SK-MEL-5 (cell line): ENCODE measurements around the gene ABHD16A. TPM values are rescaled to one million over a fixed set of nuclear protein-coding genes. Genes with fewer than 3 reads are reported as not detected.

ENCODE experiments used
- DNase-seq: peaks from one replicate; pipeline ENCODE4 v3.0.0-alpha.2; 2016; ENCODE audit warnings: low read depth, low spot score
- in situ Hi-C: cut with HindIII; loops from 2 replicates; pipeline ENCODE4 v1.10.0; 2016; ENCODE audit warnings: low sequenced_read_pairs, high pct_unique_total_duplicates, low pct_unique_long_range_greater_than_20kb
- total RNA-seq: library from RNA; depleted of rRNA; stranded (reverse); fragments of >200 nt; shearing (Covaris generic); gene quantifications from 2 replicates; pipeline ENCODE4 v1.2.3, GENCODE V29; 2014

Gene ABHD16A
- total RNA-seq, 1 experiment from 2014 or later, result 55.0 TPM

DNA sequence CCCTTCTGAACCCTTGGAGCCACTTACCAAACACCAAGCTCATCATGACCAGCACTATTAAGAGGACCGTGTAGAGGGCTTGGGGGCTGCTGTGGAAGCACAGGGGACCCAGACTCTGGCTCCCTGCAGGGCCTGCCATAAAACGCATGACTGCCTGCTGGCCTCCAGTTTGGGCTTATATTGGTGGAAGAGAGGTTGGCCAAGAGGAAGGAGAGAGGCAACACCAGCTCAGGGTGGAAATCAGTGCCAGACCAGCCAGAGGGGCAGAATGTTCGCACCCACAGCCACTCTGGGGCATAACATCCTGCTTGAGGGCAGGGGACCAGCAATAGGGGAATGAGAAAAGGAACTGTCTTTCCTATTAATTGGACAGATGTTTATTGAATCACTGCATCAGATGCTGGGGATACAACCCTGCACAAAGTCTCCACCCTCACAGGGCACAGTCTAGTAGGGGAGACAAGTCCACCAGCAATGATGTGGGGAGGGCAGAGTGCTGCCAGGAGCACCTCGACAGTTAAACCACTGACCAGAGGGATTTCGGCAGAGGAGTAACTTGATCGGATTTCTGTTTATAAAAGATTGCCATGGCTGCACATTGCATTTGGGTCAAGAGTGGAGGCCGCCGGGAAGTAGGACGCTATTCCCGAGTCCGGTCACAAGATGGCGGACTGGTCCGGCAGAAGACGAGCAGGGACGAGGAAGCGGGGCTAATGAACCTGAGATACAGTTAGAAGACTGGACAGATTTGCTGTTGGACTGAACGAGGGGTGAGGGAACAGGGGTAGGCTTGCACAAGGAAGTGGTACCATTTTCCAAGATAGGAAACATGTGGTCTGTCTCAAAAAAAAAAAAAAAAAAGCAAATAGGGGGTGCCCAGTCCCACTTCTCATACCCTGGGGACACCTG, 22.6 kb downstream of the ABHD16A start, which contains the start of gene LY6G5C:
TSS of gene LY6G5C (minus strand) at position 842 of the 909 bp plus-strand sequence. CDS start at position 148, 694 bp downstream.
- DNase-seq, result peak; percentile 73
- in situ Hi-C loops, result no loop called here

- in situ Hi-C loops, result no loop called here
- no peak for DNase-seq
Measured at GRCh38 chr6:31677955-31678354, 25.2 kb downstream of the ABHD16A start.

DNA sequence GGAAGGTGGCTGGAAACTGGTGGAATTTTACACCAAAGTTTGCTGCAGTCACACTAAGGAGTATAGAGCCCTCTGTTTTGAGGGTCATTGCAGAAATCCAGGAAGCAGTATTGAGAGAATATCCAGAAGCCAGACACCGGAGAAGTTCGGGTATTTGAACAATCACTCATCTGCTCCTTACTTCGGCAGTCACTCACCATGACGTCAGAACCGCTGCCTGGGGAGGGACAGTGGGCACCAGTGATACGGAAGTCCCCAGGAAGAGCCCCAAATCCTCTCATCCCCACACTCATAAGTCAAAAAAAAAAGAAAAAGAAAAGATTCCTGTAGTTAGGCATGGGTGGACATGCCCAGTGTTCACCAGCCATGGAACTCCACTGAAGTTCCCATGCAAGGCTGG, 26.2 kb downstream of the ABHD16A start:
- no peak for DNase-seq
- in situ Hi-C loops, result no loop called here

GRCh38 chr6:31676322-31676903, 26.7 kb downstream of the ABHD16A start:
- no peak for DNase-seq

GRCh38 chr6:31669676-31670075, 33.4 kb downstream of the ABHD16A start, which contains the start of gene LY6G5B:
Gene LY6G5B, plus strand, starts transcription at chr6:31669976. Its CDS starts 975 bp downstream, at chr6:31670951.
- DNase-seq, result no peak

More at GRCh38 chr6:31676322-31676903, 26.7 kb downstream of the ABHD16A start:
- in situ Hi-C loops, result no loop called here

GRCh38 chr6:31666337-31666965, 36.7 kb downstream of the ABHD16A start:
- in situ Hi-C loops, result no loop called here
- DNase-seq, result no peak

More at GRCh38 chr6:31669676-31670075, 33.4 kb downstream of the ABHD16A start, which contains the start of gene LY6G5B:
- in situ Hi-C loops, result no loop called here

- peak; percentile 98 for DNase-seq
- in situ Hi-C loops, result no loop called here
Measured at GRCh38 chr6:31665501-31666336, 37.4 kb downstream of the ABHD16A start, which contains the start of gene CSNK2B. Gene CSNK2B, plus strand, starts transcription at chr6:31666080. Its CDS starts 752 bp downstream, at chr6:31666832.

DNA sequence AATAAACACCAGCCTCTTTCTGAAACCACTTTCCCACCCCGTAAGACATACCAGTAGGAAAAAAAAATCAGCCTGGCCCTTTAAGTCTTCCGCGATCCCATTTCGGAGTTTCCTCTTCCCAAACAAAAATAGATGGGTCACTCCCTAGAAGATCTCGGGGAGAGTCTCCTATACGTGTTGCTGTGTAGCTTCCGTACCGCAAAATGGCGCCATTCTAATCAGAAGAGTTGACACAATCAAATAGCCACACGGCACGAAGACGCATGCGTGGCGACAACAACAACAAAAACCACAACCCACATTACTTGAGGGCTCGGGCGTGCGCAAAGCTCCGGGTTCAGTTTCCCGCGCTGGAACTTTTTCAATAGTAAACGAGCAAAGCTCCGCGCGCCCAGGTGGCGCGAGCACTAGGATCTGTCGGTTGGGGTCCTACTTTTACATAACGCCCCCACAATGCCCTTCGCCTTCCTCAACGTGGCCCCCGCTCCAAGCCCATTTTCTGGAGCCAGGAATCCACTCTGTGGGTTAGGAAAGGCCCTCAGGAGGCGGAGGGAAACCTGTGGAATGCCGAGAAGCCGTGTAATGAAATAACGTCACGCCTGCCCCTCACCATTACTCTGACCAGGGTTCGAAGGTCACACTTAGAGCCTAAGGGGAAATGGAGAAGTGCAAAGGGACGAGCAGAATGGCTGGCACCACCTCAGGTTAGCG, 38.2 kb downstream of the ABHD16A start, which contains the start of gene GPANK1:
TSS of gene GPANK1 (minus strand) at position 208 of the 711 bp plus-strand sequence. CDS start 519 bp downstream, outside the sequence.
- DNase-seq, result peak; percentile 93
- in situ Hi-C loops, result no loop called here

GRCh38 chr6:31663961-31664789, 38.9 kb downstream of the ABHD16A start:
- peak; percentile 45 for DNase-seq
- in situ Hi-C loops, result no loop called here

DNA sequence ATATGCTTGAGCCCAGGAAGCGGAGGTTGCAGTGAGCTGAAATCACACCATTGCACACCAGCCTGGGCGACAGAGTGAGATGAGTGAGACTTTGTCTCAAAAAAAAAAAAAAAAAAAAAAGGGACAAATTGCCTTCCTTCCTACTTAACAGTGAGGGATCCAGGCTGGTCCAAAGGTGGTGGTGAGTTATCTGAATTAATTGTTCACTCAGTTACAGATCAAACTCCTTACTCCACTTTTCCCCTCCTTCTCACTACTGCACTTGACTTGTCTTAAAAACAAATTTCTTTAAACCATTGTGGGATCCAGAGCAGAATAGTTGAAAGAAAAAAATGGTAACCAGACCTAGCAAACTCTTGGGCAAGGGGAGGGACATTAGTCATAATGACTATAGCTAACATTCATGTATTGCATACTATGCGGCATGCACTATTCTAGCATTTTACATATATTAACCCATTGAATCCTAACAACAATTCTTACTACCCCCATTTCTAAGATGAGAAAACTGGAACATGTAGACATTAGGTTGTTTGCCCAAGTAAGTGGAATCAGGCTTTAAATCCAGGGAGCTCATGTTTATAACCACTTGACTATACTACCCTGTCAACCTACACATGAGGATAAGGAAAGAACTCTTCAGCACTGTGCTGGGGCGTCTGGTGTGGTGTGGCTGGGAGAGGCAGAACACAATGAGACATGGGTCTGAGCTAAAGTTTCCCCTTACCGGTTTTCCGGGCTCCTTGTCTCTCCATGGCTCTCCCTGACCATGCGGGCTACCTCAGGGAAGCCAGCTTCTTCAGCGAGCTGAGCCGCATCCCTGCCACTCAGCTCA, 39.8 kb downstream of the ABHD16A start:
- in situ Hi-C loops, result no loop called here
- DNase-seq, result no peak

DNA sequence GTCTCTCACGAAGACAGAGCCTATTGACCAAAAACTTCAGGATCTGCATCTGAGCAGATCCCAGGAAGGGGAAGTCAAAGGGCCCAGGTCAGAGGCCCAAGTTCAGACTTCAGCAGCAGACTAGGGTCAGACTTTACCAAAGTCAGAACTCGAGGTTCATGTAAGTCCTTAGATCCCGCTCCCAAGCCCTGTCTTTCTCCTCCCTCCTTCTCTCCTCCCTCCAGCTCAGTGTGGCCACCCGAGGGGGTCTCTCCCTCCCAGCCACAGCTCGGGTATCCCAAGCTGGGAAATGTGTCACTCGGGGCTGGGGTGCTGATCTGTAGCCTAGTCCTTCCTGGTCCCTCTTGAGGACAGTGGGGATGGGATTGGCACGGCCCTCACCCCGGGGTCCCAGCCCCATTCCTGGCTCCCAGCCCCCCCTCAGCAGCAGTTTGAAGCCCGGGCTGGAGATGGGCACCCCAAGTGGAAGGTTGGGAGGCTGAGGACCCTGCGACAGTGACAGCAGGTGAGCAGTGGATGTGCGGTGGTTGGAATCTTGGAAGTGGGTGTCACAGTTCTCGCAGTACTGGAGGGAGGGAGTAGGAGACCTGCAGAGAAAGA, 40.9 kb downstream of the ABHD16A start:
- in situ Hi-C loops, result no loop called here
- no peak for DNase-seq

DNA sequence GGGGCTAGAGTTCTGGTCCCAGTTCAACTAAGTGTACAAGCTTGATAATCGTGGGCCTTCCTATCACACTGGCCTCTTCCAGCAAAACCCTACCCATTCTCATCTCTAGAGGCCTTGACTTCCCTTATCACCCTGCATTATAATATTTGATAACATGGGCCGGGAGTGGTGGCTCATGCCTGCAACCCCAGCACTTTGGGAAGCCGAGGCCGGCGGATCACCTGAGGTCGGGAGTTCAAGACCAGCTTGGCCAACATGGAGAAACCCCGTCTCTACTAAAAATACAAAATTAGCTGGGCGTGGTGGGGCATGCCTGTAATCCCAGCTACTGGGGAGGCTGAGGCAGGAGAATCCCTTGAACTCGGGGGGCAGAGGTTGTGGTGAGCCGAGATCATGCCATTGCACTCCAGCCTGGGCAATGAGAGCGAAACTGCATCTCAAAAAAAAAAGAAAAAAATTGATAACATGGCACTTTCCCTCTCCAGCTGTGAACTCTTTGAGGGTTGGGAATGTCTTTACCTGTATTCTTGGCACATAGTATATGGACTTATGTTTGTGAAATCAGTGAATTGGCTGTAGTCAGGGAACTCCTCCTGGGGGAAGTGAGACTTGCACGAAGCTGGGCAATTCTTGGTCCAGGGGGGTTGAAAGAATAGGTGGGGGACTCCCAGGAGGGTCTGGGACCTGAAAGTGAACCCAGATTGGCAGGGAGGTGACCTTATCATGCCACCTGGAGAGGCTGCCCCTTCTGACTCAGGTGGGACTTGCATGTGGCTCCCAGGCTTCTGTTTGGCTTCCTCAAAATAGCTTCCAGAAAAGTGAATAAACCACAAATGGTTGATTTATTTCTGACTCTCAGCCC, 41.6 kb downstream of the ABHD16A start:
- DNase-seq, result no peak
- in situ Hi-C loops, result no loop called here

GRCh38 chr6:31660381-31661261, 42.5 kb downstream of the ABHD16A start, which contains the start of gene C6orf47:
Gene C6orf47, minus strand, starts transcription at chr6:31660778. Its CDS starts 831 bp downstream, at chr6:31659947.
- DNase-seq, result peak; percentile 73
- in situ Hi-C loops, result no loop called here
